ENCODE results near the gene TRIP11.

- TF ChIP-seq EZH2 (IDR thresholded peaks at IDR 0.05; ENCODE audit: borderline replicate concordance, insufficient read depth, low read length, poor library complexity, severe bottlenecking) (no peak), CTCF (IDR thresholded peaks at IDR 0.05; ENCODE audit: poor library complexity, severe bottlenecking) (no peak), EP300 (conservative IDR thresholded peaks at IDR 0.05; ENCODE audit: poor library complexity, severe bottlenecking) (no peak), REST (IDR thresholded peaks at IDR 0.05; ENCODE audit: borderline replicate concordance) (no peak), MXI1 (conservative IDR thresholded peaks at IDR 0.05; ENCODE audit: poor library complexity, severe bottlenecking) (no peak), POLR2AphosphoS5 (IDR thresholded peaks at IDR 0.05) (no peak)
Observed at GRCh38 chr14:91968280-91968679, 71.6 kb downstream of the TRIP11 start.

All from neural cell (in vitro differentiated cells).